ENCODE data around the gene ZBTB16. TPM values are rescaled to one million over a fixed set of nuclear protein-coding genes. Genes with fewer than 3 reads are reported as not detected.

ZBTB16 gene
- total RNA-seq, 4 donors from 2014 or later, result 10.4 to 137 (median 18.8) TPM

- TF ChIP-seq, protein P1, sequence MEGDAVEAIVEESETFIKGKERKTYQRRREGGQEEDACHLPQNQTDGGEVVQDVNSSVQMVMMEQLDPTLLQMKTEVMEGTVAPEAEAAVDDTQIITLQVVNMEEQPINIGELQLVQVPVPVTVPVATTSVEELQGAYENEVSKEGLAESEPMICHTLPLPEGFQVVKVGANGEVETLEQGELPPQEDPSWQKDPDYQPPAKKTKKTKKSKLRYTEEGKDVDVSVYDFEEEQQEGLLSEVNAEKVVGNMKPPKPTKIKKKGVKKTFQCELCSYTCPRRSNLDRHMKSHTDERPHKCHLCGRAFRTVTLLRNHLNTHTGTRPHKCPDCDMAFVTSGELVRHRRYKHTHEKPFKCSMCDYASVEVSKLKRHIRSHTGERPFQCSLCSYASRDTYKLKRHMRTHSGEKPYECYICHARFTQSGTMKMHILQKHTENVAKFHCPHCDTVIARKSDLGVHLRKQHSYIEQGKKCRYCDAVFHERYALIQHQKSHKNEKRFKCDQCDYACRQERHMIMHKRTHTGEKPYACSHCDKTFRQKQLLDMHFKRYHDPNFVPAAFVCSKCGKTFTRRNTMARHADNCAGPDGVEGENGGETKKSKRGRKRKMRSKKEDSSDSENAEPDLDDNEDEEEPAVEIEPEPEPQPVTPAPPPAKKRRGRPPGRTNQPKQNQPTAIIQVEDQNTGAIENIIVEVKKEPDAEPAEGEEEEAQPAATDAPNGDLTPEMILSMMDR (IDR thresholded peaks at IDR 0.05), result peak in 1 of 6 experiments; percentile 14
- TF ChIP-seq POLR2A (IDR thresholded peaks at IDR 0.05), result no peak
- no peak for DNase-seq
- H3K27ac ChIP-seq, result peak overlapping the region; percentile 46 to 88 (median 72)
- peaks cover 17 to 57% (median 41%) of the 10 kb centered on the region in 3 donors for H3K4me1 ChIP-seq
- peaks cover 0 to 27% (median 8%) of the 10 kb centered on the region in 3 donors for H3K36me3 ChIP-seq
- peaks cover 0 to 3% (median 0%) of the 10 kb centered on the region in 4 donors for H3K27me3 ChIP-seq
- 30 to 39% methylated on average over 4 to 5 of the region's 29 CpGs for WGBS, 2 donors
- intact Hi-C loops (cut with DNase I), result loop anchor here (5.0 kb wide), 1 partner anchor 361 kb away; no protein-coding TSS in a partner anchor
- peak overlapping the region in 3 of 4 donors; percentile 29 to 38 (median 30) for H3K4me3 ChIP-seq
- H3K9me3 ChIP-seq, result no peaks in the 10 kb centered on the region
Measured at GRCh38 chr11:114257621-114258558, 198.4 kb downstream of the ZBTB16 start.

DNA sequence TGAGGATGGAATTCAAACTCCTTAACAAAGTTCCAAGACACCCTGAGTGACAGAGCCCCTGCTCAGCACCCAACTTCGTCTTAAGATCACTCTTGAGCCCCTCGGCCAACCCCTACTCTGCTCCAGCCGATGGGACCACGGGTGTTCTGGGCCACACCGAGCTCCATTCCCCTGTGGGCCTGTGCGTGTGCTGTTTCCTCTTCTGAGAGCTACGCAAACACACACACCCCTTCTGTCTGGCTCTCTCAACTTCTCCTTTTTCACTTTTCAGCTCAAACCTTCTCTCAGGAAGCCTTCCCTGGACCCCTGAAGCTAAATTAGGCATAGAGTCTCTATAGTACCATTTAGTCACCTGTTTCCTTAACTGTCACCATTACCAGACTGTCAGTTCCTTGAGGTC, 199.2 kb downstream of the ZBTB16 start:
- 60 to 66% methylated on average over 7 of the region's 7 CpGs for WGBS, 2 donors
- TF ChIP-seq, protein P1 (IDR thresholded peaks at IDR 0.05), result no peak
- no peak for TF ChIP-seq POLR2A (IDR thresholded peaks at IDR 0.05)
- Histone ChIP-seq H3K9me3 (no peaks in the 10 kb centered on the region), H3K36me3 (peaks cover 0 to 19% (median under 1%) of the 10 kb centered on the region in 3 donors), H3K4me3 (peak overlapping the region in 2 of 4 donors; percentile 30 to 38), H3K27ac (peak overlapping the region; percentile 46 to 88 (median 72)), H3K27me3 (peaks cover 0 to 3% (median 0%) of the 10 kb centered on the region in 4 donors), H3K4me1 (peaks cover 17 to 57% (median 41%) of the 10 kb centered on the region in 3 donors)
- intact Hi-C loops (cut with DNase I), result loop anchor here (5.0 kb wide), 1 partner anchor 361 kb away; no protein-coding TSS in a partner anchor
- DNase-seq, result no peak

DNA sequence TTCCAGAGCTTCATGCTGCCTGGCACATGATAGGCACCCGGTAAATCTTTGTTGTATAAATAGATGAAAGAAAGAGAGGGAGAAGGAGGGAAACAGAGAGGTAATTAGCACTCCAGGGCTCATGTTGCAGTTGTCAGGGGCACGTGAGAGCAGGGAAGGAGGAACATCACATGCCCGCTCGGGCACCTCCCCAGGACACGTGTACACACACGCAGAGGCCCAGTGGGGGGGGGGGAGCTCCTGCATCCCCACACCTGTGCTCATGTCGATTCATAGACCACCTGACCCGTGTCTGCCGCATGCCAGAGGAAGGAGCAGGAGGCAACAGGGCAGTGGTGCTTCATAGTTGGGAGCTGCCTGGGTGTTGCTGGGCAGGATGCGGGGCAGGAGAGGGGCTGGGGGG, 199.6 kb downstream of the ZBTB16 start:
- intact Hi-C loops (cut with DNase I), result loop anchor here (5.0 kb wide), 1 partner anchor 362 kb away; no protein-coding TSS in a partner anchor

DNA sequence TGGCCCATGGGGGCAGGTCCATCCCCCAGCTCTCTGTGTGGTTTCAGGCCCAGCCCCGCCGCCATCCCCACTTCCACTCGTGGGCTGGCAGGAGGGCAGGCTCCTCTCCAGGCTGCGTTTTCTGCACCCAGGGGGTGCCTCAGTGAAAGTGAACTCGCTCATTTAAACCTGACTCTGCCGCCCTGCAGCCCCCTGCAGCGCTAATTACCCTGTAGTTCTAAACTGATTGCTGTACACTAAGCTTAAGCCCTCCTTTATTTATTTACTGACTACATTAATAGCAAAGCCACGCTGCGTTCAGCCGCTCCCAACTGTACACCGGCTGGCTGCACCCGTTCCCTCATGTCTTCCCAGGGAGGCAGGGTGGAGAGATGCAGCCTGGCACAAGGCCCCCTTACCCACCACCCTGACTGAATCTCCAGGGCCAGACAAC, 200.1 kb downstream of the ZBTB16 start:
- DNase-seq, result no peak
- Histone ChIP-seq H3K27ac (peak overlapping the region; percentile 46 to 88 (median 72)), H3K4me1 (peaks cover 17 to 57% (median 41%) of the 10 kb centered on the region in 3 donors), H3K36me3 (peaks cover 0 to 13% (median 0%) of the 10 kb centered on the region in 3 donors), H3K4me3 (peak overlapping the region in 2 of 4 donors; percentile 20 to 38), H3K9me3 (no peaks in the 10 kb centered on the region), H3K27me3 (peaks cover 0 to 3% (median 0%) of the 10 kb centered on the region in 4 donors)
- 71 to 74% methylated on average over 9 to 12 of the region's 12 CpGs for WGBS, 2 donors
- TF ChIP-seq, protein P1 (IDR thresholded peaks at IDR 0.05), result no peak
- TF ChIP-seq POLR2A (IDR thresholded peaks at IDR 0.05), result no peak
- intact Hi-C loops (cut with DNase I), result loop anchor here (5.0 kb wide), 1 partner anchor 362 kb away; no protein-coding TSS in a partner anchor

More for the DNA sequence above, 199.6 kb downstream of the ZBTB16 start:
- Histone ChIP-seq H3K4me3 (peak overlapping the region in 2 of 4 donors; percentile 20 to 38), H3K4me1 (peaks cover 17 to 57% (median 41%) of the 10 kb centered on the region in 3 donors), H3K27me3 (peaks cover 0 to 3% (median 0%) of the 10 kb centered on the region in 4 donors), H3K36me3 (peaks cover 0 to 18% (median 0%) of the 10 kb centered on the region in 3 donors), H3K9me3 (no peaks in the 10 kb centered on the region), H3K27ac (peak overlapping the region; percentile 46 to 88 (median 72))
- DNase-seq, result no peak
- WGBS, 2 donors, result 22 to 34% methylated on average over 8 to 9 of the region's 10 CpGs
- TF ChIP-seq, protein P1 (IDR thresholded peaks at IDR 0.05), result no peak
- TF ChIP-seq POLR2A (IDR thresholded peaks at IDR 0.05), result no peak

All from esophagus squamous epithelium (tissue), 5 donors.